Stomach (tissue), 4 donors: ENCODE results near the gene BOD1L1.

Source experiments
- EP300 ChIP-seq: sonication (generic); formaldehyde crosslinking; IDR thresholded peaks from one replicate; pipeline ENCODE4 v1.6.1; 2017; ENCODE audit warnings: antibody characterized with exemption
- TF ChIP-seq, protein P1 (sequence below), 7 experiments: fragments of 450-650 bp in 4 of 7; fragments of 200-600 bp in 3 of 7; sonication (generic) in 3 of 7; IDR thresholded peaks; one replicate each; pipeline ENCODE4 v1.5.1; 2016 to 2019; ENCODE audit warnings: antibody characterized with exemption in 7 of 7, control low read depth in 2 of 7, mild to moderate bottlenecking in 1 of 7

DNA sequence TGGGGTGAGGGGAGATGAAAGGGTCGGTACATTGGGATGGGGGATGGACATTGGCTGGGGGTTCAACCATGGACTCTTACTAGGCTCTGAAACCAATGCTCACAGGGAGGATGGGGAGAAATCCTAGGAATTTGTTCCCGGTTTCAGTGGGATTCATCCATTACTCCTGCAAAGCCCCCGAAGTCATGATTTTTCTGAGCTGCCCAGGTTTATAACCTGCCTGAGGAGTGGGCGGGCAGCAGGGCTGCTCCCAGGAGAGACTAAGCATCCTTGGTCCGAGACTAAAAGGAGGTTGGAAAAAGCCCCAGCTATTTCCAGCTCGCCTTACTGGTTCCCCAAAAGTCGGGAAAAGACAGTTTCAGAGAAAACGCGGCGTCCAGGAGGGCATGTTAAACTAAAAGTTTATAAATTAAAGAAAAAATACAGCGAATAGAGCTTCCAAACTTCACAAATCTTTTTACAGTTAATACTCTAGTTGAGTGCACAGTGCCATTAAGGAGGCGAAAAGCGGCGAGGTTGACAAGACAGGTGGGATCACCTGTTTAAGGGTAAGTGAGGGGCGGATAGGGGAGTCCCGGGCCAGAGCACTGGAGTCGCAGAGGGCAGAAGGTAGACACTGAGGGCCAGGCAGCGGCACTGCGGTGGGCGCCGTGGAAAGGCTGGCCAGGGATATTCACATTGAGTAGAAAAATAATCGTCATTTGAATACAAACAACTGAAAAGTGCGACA, 86.9 kb downstream of the BOD1L1 start:
- TF ChIP-seq, protein P1, sequence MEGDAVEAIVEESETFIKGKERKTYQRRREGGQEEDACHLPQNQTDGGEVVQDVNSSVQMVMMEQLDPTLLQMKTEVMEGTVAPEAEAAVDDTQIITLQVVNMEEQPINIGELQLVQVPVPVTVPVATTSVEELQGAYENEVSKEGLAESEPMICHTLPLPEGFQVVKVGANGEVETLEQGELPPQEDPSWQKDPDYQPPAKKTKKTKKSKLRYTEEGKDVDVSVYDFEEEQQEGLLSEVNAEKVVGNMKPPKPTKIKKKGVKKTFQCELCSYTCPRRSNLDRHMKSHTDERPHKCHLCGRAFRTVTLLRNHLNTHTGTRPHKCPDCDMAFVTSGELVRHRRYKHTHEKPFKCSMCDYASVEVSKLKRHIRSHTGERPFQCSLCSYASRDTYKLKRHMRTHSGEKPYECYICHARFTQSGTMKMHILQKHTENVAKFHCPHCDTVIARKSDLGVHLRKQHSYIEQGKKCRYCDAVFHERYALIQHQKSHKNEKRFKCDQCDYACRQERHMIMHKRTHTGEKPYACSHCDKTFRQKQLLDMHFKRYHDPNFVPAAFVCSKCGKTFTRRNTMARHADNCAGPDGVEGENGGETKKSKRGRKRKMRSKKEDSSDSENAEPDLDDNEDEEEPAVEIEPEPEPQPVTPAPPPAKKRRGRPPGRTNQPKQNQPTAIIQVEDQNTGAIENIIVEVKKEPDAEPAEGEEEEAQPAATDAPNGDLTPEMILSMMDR (IDR thresholded peaks at IDR 0.05) = no peak
- no peak for TF ChIP-seq EP300
